Cardiac muscle cell (in vitro differentiated cells and primary cell): ENCODE measurements around the gene WASHC3. TPM values are rescaled to one million over a fixed set of nuclear protein-coding genes. Genes with fewer than 3 reads are reported as not detected.

Experiments used
- DNase-seq, 2 donors: peaks; one replicate each; pipeline versions ENCODE4 v3.0.0 to v3.0.0-alpha.2; 2010 to 2017; ENCODE audit warnings: low read depth in 1 of 2, low spot score in 1 of 2
- H3K27ac ChIP-seq: fragments of 200-600 bp; sonication (generic); 2 replicates; pipeline ENCODE4 v1.5.1; 2016
- H3K27me3 ChIP-seq: fragments of 200-600 bp; sonication (generic); 2 replicates; pipeline ENCODE4 v1.6.0; 2016; ENCODE audit warnings: control low read depth
- H3K36me3 ChIP-seq: fragments of 200-600 bp; sonication (generic); 2 replicates; pipeline ENCODE4 v1.5.1; 2016; ENCODE audit warnings: control low read depth
- H3K4me1 ChIP-seq: fragments of 200-600 bp; sonication (generic); 2 replicates; pipeline ENCODE4 v1.8.1; 2017; ENCODE audit warnings: low read depth, mild to moderate bottlenecking, mixed run types
- H3K4me3 ChIP-seq: fragments of 200-600 bp; sonication (generic); 2 replicates; pipeline ENCODE4 v1.5.1; 2016; ENCODE audit warnings: mild to moderate bottlenecking
- H3K9me3 ChIP-seq: fragments of 200-600 bp; sonication (generic); 2 replicates; pipeline ENCODE4 v1.5.1; 2017; ENCODE audit warnings: low read depth, mild to moderate bottlenecking, control low read depth
- polyA plus RNA-seq: library from polyadenylated mRNA; unstranded; fragments of >200 nt; fragmentation: Nextera tagmentation; extraction: Ambion mirVana; gene quantifications from 2 replicates; pipeline ENCODE4 v1.2.1, GENCODE V29; 2016
- total RNA-seq: library from RNA; depleted of rRNA; stranded (reverse); fragments of >200 nt; gene quantifications from 2 replicates; pipeline ENCODE4 v1.2.3, GENCODE V29; 2016
- TF ChIP-seq, protein P1 (sequence below): IDR thresholded peaks from 2 replicates; pipeline ENCODE4 v1.5.1; 2012; ENCODE audit warnings: low read depth, mild to moderate bottlenecking, low read length

WASHC3 gene
- total and polyA plus RNA-seq, 2 experiments from 2014 or later = 40.0 to 89.2 TPM

DNA sequence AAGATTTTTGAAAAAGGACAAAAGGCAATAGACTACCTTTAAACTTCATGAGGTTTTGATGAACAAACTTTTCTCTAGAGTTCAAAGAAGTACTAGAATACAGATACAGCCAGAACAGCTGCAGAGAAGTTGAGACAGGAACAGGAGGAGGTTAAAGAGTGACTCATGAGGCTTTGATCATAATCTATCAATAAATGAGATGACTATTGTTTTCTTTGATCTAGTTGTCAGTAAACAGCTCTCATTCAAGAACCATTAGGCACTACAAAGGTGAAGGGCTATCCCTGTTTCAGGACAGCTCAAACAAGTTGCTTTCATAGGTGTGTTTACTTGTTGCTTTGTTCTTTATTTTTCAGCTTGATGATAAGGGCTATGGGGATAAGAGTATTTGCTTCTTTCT lies 2.4 kb downstream of the WASHC3 start:
- H3K36me3 ChIP-seq = peaks cover 5% of the 10 kb centered on the region
- H3K27ac ChIP-seq = no peak overlapping the region
- H3K4me3 ChIP-seq = no peak overlapping the region

DNA sequence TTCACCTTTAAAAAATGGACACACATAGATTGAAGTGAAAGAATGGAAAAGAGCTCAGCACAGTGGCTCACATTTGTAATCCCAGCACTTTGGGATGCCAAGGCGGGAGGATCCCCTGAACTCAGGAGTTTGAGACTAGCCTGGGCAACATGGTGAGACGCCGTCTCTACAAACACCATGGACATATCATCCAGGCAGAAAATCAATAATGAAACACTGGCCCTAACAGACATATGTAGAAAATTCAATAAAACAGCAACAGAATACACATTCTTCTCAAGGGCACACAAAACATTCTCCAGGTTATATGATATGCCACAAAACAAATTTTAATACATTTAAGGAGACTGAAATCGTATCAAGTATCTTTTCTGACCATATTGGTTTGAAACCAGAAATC lies 7.4 kb downstream of the WASHC3 start:
- H3K4me3 ChIP-seq = no peak overlapping the region
- H3K27ac ChIP-seq = no peak overlapping the region
- no peaks in the 10 kb centered on the region for H3K9me3 ChIP-seq
- H3K36me3 ChIP-seq = peaks cover 5% of the 10 kb centered on the region
- H3K4me1 ChIP-seq = peaks cover 5% of the 10 kb centered on the region
- H3K27me3 ChIP-seq = no peaks in the 10 kb centered on the region
- DNase-seq = no peak
- TF ChIP-seq, protein P1, sequence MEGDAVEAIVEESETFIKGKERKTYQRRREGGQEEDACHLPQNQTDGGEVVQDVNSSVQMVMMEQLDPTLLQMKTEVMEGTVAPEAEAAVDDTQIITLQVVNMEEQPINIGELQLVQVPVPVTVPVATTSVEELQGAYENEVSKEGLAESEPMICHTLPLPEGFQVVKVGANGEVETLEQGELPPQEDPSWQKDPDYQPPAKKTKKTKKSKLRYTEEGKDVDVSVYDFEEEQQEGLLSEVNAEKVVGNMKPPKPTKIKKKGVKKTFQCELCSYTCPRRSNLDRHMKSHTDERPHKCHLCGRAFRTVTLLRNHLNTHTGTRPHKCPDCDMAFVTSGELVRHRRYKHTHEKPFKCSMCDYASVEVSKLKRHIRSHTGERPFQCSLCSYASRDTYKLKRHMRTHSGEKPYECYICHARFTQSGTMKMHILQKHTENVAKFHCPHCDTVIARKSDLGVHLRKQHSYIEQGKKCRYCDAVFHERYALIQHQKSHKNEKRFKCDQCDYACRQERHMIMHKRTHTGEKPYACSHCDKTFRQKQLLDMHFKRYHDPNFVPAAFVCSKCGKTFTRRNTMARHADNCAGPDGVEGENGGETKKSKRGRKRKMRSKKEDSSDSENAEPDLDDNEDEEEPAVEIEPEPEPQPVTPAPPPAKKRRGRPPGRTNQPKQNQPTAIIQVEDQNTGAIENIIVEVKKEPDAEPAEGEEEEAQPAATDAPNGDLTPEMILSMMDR = no peak

More for the DNA sequence above, 2.4 kb downstream of the WASHC3 start:
- Histone ChIP-seq H3K27me3 (no peaks in the 10 kb centered on the region), H3K9me3 (no peaks in the 10 kb centered on the region), H3K4me1 (peaks cover 5% of the 10 kb centered on the region)
- no peak for DNase-seq
- TF ChIP-seq, protein P1 = no peak

DNA sequence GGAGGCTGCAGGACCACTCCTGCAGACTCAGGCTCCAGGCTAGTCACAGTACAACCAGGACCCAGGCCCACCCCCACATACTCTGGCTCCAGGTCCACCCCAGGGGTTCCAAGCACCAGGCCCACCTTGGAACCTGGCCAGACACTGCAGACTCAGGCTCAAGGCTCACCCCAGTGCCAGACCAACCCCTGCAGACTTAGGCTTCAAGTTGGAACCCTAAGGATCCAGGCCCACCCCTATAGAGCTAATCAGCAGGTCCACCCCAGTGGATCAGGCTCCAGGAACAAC lies 8.8 kb downstream of the WASHC3 start:
- TF ChIP-seq, protein P1 = no peak
- DNase-seq = no peak

DNA sequence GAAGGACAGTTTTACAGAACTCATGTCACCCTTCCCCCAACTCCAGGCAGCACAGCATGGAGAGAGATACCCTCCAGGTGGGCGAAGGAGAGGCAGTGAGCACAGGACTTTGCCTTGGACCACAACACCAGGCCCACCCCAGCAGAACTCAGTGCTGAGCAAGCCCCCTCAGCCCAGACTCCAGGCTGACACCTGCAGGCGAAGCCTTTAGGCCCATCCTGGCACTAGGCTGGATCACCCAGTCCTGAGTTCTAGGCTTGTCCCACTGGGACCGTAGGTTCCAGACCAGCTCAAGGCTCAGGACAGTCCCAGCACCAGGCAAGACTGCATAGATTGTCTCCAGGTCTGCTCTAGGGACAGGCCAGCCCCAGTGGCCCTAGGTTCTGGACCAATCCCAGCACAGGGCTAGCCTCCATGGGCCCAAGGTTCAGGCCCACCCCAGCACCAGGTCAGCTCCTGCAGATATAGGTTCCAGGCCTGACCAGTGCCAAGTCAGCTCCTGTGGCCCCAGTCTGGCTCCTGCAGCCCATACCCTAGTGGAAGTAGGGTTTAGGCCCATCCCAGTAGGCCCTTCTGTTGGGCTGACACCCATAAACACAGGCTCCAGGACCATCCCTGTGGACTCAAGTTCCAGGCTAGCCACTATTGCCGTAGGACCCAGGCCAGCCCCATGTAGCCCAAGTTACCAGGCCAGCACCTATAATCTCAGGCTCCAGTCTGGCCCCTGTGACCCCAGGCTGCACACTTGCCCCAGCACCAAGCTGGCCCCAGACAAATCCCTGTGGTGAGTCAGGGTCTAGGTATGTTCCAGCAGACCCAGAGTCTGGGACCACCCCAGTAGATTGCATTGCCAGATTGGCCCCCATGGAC lies 9.4 kb downstream of the WASHC3 start:
- DNase-seq = no peak
- Histone ChIP-seq H3K27ac (no peak overlapping the region), H3K4me3 (no peak overlapping the region), H3K9me3 (no peaks in the 10 kb centered on the region), H3K36me3 (peaks cover 5% of the 10 kb centered on the region), H3K27me3 (no peaks in the 10 kb centered on the region), H3K4me1 (peaks cover 5% of the 10 kb centered on the region)
- TF ChIP-seq, protein P1 = no peak

More for the DNA sequence above, 8.8 kb downstream of the WASHC3 start:
- no peaks in the 10 kb centered on the region for H3K9me3 ChIP-seq
- H3K36me3 ChIP-seq = peaks cover 5% of the 10 kb centered on the region
- no peak overlapping the region for H3K27ac ChIP-seq
- no peaks in the 10 kb centered on the region for H3K27me3 ChIP-seq
- no peak overlapping the region for H3K4me3 ChIP-seq
- peaks cover 5% of the 10 kb centered on the region for H3K4me1 ChIP-seq

DNA sequence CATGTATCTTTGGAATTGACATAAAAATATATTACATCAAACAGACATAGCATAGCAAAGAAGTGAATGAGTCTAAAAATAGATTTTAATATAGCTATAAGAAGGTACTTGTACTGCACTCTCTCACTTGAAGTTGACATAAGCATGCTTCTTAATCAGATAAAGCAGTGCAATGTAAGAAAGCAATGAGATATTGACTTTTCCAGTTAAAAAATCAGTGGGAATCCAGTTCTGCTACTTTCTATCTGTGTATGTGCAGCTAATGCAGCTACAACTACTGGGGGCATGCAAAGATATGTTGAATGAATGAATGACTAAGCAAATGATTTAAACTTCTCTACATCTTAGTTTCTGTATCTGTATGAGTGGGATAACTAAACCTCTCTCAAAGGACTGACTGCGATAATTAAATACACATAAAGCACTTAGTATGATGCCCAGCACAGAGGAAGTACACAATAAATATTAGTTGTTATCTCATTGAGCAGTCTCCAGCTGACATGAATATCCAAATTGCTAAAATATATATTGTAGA lies 10.3 kb downstream of the WASHC3 start:
- H3K9me3 ChIP-seq = no peaks in the 10 kb centered on the region
- H3K36me3 ChIP-seq = peaks cover 5% of the 10 kb centered on the region
- H3K4me1 ChIP-seq = peaks cover 5% of the 10 kb centered on the region
- no peak overlapping the region for H3K27ac ChIP-seq
- TF ChIP-seq, protein P1 = no peak
- no peaks in the 10 kb centered on the region for H3K27me3 ChIP-seq
- DNase-seq = no peak
- H3K4me3 ChIP-seq = no peak overlapping the region
